Cerebellar cortex (tissue), 1 donor: Measurements from ENCODE around the gene ORM1.

Experiments used
- DNase-seq: peaks from one replicate; pipeline ENCODE4 v3.0.0-alpha.2; 2015; ENCODE audit warnings: low spot score

ORM1 gene

DNA sequence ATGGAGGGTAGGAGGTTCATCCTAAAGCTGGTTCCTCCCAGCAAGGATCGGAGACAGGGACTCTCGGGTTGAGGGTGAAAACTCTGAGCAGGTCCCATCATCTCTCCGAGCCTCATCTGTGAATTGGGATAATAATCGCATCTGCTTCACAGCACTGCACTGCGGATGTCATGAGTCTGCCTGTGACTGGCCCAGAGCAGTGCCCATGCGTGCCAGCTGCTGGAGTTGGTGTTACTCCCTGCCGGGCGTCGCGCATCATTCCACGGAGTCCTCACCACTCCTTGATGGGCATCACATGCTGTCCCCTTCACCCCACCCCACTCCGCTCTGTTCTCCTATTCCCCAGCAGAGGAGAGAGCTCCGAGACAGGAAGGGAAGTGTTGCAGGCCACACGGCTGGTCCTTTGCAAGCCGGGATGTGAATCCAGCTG is 35.1 kb upstream of the ORM1 start:
- DNase-seq = no peak

DNA sequence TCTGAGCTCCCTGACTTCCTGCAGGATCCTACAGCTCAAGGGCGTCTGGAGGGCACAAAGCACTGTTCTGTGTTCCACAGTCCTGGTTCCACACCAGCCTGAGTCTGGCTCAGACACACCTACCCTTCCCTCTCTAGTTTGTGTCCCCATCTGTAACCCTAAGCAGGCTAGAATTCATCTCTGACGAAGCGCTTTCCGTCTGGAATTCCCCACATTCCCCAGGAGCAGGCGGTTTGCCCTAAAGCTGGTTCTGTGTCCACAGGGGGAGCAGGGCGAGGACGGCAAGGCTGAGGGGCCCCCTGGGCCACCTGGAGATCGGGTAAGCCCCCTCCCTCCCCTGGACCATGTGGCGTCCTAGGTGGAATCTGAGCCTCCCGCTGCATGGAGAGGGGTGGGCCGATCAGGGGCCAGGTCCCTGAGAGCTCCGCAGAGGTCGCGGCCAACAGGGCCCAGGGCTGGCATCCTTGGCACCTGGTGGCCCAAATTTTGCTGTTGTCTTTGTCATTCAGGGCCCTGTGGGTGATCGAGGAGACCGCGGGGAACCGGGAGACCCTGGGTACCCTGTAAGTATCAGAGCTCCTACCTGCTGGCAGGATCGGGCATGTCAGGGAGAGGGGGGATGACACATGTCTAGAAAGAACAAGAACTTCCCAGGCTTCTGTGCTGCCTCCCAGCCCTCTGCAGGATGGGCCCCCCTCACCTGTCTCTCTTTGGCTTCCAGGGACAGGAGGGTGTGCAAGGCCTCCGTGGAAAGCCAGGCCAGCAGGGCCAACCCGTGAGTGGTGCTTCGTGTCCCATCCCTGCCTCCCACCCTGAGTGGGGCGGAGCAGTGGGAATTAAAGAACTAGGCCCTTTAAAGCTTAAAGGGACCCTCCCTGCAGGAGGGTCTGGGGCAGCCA is 34.5 kb upstream of the ORM1 start:
- DNase-seq = no peak

DNA sequence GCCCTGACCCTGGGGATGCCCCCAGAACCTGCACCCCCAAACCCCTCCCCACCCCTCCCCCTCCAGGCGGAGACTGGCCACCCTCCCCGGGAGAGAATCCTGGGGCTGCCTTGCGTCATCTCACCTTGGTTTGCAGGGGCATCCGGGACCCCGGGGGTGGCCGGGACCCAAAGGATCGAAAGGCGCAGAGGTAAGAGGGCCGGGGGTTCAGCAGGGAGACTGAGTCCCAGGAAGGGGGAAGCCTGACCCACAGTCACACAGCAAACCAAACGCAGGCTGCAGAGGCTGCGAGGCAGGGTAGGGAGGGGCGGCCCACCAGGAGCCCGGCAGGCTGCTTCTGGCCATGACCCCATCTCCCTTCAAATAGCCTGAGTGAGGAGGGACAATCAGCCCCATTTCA is 33.8 kb upstream of the ORM1 start:
- DNase-seq = no peak

DNA sequence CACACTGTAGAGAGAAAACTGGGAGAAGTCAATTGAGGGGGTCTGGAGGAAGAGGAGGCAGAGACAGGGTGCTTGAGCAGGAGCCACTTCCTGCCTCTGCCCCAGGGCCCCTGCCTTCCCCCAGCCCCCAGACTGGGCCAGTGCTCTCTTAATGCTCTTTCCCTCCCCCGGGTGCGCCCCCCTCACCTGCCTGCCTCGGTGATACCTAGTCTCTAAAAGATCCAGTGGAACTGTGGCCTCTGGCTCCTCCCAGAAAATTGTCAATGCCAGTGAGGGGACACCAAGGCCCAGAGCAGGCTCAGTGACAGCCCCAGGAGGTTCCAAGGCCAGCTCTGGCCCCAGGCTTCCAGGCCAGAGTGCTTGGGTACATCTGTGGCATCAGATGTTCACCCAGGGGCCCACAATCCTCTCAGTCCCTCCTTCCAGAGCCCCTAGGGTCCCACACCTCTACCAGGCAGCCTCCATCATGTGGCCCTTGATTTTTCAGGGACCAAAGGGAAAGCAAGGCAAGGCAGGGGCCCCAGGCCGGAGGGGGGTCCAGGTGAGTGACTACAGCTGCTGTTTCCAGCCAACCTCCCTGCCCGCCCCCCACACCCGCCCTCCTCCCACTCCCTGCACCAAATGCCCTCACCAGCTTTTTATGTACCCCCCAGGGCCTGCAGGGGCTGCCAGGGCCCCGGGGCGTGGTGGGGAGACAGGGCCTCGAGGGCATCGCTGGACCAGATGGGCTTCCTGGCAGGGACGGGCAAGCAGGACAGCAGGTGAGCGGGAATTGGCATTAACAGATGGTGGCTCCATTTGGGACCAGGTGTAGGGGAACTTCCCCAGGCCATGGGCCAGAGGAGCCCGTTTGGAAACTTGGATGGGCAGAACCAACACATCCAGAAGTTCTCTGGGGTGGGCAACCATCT is 33.1 kb upstream of the ORM1 start:
- peak; percentile 88 for DNase-seq

DNA sequence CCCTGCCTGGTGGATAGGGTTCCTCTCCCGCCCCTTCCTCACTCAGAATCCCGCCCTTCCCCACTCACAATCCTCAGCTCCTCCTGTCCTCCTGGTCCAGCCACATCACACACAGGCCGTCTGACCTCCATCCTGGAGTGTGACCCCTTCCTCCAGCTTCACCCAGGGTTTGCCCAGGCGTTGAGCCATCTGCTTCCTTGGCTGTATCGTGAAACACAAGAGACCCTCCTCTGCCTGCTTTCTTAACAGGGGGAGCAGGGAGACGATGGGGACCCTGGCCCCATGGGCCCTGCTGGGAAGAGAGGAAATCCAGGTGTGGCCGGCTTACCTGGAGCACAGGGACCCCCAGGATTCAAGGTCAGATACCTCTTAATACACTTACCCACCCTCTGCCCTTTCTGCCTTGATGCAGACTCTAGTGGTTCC is 32.3 kb upstream of the ORM1 start:
- DNase-seq = no peak

DNA sequence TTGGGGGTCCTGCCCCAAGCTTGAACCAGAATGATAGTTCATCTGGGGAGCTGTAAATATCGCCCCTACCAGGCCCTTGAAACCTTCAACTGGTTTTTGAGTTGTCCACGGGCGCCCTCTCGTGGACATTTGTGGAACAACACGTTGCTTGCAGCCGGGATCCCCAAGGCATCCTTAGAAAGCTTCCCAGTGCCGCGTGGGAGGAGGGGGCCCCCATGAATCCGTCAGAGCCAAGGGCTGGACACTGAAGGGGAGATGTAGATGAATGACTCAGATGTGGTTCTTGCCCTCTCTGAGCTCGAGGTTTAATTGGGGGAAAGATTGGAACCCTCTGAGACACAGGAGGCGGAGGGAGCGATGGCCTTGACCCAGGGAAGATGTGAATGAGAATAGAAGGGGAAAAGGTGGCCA is 31.8 kb upstream of the ORM1 start:
- peak; percentile 80 for DNase-seq

DNA sequence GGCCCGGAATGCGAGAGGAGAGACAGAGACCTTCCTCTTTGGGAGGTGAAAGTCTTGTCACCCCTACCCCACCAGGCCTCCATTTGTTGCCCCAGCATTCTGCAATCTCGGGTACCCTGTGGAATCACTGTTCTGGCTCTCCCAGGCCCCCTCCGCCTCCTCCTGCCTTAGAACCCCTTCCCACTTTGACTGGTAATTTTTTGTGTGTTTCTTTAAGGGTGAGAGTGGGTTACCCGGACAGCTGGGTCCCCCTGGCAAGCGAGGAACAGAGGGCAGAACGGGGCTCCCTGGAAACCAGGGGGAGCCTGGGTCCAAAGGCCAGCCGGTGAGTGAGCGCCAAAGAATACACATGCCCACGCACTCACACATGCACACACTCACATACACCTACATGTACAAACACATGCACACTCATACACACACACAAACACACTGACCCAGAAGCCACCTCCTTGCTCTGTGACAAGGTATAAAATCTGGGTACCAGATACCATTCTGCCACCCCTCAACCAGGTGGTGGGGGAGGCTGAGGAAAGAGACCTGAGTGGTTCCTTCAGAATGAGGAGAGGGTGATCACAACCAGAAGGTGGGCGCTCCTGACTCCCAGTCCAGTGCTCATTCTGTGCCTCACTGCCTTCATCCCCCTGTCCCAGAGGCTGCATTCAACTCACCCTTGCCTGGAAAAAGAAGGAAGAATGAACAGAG is 30.9 kb upstream of the ORM1 start:
- no peak for DNase-seq

DNA sequence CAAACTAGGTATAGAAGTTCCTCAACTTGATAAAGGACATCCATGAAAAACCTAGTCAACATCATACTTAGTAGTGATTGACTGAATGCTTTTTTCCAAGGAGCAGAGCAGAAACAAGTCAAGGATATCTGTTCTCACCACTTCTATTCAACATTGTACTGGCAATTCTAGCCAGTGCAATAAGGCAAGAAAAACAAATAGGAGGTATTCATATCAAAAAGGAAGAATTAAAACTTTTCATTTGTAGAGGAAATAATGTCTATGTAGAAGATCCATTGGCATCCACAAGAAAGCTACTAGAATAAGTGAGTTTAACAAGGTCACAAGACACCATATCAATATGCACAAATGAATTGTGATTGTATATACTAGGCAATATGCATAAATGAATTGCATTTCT is 28.2 kb upstream of the ORM1 start:
- no peak for DNase-seq

DNA sequence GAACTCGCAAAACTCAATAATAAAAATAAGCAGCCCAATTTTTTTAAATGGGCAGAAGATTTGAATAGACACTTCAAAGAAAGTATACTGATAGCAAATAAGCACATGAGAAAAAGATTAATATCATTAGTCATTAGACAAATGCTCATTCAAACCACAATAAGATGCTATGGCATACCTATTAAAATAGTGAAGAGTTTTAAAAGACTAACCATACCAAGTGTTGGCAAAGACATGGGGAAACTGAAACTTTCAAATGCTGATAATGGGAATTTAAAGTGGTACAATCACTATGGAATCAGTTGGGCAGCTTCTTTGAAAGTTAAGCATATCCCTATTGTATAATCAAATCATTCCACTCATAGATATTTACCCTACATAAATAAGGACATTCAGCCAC is 26.6 kb upstream of the ORM1 start:
- DNase-seq = no peak

DNA sequence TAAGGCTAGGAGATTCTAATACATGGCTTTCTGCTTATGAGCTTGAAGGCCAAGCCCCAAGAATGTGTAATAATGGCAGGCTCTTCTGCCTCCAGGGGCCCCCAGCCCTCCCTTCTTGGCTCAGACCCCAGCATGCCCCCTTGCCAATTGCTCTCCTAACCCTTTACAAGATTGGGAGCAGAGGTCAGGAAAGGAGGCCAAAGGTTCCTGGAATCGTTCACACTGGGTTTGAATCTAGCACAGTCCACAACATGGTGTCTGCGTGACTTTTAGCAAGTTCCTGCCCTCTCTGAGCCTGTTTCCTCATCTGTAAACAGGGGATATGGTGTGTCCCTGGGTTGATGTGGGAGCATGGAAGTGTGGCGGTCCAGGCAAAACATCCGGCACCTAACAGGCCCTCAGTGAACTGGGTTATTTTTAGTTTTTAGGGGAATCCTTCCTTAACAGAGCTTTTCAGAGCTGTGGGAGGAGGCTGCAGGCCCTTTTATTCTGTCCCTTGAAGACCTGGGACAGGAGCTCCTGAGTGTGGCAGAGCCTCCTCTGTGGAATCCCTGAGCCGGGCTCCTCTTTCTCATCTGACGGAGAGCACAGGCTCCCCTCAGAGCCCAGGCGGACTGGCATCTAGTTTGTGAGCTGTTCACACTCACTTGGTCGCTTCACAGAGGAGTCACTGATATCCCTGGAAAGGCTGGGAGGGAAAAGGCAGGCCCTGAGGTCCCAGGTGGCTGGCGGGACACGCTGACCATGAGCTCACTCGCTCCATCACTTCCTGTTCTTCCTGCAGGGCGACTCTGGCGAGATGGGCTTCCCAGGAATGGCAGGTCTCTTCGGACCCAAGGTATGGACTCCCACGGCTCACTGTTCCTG is 23.4 kb upstream of the ORM1 start:
- no peak for DNase-seq

DNA sequence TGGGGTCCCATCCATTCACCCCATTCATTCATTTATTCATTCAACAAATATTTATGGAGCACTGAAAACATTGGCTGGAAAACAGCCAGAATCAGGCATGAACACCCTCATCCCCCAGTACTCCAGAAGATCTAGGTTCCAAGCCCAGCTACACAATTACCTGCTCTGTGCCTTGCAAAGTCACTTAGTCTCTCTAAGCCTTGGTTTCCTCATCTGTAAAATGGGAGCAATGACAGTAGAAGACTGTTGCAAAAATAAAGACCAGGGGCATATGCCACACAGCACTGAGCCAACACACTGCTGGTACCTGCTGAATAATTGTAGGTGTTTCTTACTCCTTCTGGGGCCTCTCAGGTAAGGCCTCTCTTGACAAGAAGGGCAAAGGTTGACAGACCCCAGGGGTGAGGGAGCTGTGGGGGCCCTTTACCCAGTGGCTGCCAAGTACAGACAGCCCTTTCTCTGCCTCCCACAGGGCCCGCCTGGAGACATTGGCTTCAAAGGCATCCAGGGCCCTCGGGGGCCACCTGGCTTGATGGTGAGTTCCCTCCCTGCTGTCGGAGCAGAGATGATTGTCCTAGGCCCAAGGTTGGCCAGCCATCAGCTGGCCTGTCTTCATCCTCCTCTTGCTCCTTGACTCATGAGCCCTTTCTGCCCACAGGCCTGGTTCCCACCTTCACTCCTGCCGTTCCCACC is 22.6 kb upstream of the ORM1 start:
- DNase-seq = no peak

DNA sequence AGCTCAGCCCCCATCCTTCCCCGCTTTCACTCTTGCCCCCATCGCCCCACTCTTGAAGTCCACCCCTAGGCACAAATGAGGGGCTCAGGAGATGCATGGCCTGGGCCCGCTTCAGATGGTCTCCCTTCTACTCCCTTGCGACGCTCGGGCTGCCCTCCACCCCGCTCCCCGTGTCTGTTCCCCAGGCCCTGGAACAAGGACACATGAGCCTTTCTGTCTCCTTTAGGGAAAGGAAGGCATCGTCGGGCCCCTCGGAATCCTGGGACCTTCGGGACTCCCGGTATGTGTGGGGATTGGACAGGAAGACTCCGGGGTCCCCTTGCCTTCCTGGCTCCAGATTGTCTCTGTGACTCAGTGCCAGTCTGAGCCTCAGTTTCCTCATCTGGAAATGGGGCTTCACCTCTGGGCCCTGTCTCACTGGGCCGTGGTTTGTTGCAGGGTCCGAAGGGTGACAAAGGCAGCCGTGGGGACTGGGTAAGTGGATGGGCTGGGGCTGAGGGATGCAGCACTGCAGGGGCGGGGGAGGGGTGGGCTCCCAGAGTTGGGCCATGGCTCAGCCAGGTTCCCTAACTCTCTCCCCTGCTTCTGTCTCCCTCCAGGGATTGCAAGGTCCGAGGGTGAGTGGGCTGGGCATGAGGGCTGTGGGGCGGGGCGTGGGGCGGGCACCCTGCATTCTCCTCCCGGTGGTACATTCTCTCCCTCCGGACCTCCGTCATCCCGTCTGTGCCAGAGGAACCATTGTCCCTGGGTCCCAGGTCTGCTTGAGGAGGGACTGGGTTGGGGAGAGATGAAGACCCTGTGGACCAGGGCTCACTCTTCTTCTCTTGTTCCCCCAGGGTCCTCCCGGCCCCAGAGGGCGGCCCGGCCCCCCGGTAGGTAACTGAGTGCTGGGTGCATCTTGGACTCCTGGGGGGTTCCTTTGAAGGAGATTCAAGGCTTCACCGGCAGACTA is 21.8 kb upstream of the ORM1 start:
- no peak for DNase-seq

DNA sequence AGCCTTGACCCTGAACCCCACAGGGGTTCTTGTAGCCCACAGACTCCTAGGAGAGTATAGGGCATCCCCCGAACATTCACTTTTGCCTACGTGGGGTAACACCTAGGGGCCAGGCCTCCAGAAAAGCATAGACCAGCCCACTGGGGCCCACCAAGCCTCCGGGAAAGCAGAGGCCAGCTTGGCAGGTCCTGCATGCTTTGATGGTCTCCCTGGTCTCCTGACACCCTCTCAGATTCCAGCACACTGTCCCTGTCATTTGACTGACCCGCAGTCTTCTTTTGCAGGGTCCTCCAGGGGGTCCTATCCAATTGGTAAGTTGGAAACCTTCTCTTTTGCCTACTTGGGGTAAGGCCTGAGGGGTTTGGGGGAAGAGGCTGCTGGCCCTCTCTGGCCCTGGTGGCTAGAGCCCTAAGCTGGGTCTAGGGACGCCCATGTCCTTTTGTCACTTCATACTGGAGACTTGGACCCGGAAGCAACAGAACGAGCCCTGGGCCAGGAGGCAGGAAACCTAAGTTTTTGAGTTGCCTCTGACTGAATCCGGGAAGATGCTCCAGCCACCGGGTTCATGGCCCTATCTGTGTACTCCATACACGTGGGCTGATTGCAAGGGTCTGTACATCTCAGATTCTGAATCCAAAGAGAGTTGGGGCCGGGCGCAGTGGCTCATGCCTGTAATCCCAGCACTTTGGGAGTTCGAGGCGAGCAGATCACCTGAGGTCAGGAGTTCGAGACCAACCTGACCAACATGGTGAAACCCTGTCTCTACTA is 20.9 kb upstream of the ORM1 start:
- no peak for DNase-seq

DNA sequence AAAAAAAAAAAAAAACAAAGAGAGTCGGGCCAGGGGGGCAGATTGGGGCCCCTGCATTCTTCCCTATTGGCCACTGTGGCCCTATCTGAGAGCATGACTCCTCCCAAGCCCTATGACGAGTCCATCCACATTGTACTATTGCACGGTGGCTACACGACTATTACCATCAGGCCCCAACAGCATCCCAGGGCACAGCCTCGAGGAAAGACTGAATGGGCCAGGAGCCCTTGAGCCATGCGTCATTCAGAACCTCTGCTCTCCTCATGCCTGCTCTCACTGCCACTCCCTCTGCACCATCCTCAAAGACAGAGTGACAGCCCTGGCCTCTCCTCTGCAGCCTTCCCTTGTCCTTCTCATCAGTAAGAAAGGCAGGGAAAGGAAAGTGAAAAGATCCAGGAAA is 20.2 kb upstream of the ORM1 start:
- no peak for DNase-seq

DNA sequence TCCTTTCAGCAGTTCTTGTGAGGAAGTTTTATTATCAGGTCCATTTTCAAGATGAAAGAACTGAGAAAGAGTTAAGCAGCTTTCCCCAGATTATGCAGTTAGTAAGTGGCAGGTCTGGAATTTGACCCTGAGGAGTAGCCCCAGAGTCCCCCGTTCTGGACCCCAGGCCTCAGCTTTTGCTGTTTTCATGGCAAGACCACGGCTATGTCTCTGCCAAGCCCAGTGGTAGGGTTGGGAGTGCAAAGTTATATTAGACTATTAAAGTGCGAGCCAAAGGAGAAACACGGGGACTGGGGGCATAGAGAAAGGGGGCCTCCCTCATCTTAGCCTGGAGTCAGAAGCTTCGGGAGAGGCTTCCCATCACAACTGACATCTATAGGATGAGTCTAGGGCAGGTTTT is 19.3 kb upstream of the ORM1 start:
- DNase-seq = no peak

DNA sequence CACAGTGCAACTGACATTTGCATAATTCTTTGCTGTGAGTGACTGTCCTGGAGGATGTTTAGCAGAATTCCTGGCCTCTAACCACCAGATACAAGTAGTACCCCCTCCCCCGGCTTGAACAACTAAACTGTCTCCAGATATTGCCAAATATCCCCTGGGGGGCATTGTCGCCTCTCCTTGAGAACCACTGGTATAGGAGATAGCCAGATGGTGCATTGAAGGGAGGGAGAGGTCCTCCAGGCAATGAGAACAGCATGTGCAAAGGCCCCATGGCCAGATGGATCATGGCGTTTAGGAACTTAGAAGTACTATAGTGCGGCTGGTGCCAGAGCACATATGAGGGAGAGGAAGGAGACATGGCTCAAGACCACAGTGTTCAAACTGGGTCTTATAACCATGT is 18.9 kb upstream of the ORM1 start:
- no peak for DNase-seq

DNA sequence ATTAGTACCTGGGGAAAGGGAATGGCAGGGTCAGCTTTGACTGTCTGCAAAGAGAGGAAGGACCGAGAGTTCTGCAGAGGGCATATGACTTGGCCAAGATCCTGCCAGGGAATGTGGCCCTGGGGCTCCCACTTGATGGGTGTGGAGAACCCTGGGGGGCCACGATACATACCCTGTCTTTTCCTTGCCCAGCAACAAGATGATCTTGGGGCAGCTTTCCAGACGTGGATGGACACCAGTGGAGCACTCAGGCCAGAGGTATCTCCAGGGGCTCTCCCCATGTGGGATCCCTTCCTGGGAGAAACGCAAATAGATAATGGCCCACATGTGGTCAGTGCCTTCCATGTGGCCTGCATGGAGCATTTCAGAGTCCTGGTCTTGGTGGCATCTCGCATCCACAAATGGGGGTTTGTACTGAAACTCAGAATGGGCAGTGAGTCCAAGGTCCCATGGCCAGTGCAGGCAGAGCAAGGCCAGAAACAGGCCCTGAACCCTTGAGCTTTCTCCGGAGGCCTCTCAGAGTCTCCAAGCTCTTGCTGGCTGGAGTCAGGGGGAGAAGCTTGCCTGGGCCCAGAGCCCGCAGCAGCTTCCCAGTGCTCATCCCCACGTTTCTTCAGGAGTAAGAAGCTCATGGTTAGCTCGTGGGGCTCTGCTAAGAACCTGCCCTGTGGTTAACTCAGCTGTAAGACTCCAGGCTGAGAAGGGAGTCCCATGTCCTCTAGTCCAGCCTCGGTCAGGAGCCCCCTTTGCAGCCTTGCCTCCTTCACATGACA is 18.3 kb upstream of the ORM1 start:
- no peak for DNase-seq

DNA sequence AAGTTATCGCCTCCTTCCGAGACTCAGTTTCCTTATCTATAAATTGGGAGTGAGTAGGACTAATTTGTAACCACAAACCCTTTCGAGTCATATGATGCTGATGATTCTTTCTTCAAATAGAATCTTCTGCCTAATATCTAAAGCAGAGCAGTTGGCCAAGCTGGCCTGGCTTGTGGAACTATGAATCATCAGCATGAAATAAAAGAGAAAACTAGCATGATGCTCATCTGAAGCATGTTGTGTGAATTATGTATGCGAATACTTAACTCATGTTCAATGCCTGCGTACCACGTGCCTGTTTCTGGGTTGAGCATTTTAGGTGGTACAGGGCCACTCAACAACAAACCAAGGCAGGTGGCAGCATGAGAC is 15.0 kb upstream of the ORM1 start:
- no peak for DNase-seq
